HG03060 (cell line): Measurements from ENCODE around the gene EXOC4.

Experiments used
- ATAC-seq: cut with Tn5 transposase; IDR thresholded peaks from one replicate; pipeline ENCODE4 v1.9.1; 2021; ENCODE audit warnings: low read depth, moderate number of reproducible peaks; ENCODE audit not compliant: unreplicated experiment

The EXOC4 gene

GRCh38 chr7:133727476-133728214 lies 474.8 kb downstream of the EXOC4 start:
- ATAC-seq = no peak

- ATAC-seq = no peak
These were observed 477.5 kb downstream of the EXOC4 start for GRCh38 chr7:133730360-133730759.

- no peak for ATAC-seq
These were observed 480.5 kb downstream of the EXOC4 start for GRCh38 chr7:133733401-133733800.

- no peak for ATAC-seq
These were observed 482.3 kb downstream of the EXOC4 start for GRCh38 chr7:133735222-133735621.

GRCh38 chr7:133739817-133740216 lies 486.9 kb downstream of the EXOC4 start:
- no peak for ATAC-seq

GRCh38 chr7:133741078-133741477 lies 488.2 kb downstream of the EXOC4 start:
- no peak for ATAC-seq

GRCh38 chr7:133741703-133742102 lies 488.8 kb downstream of the EXOC4 start:
- ATAC-seq = no peak

- no peak for ATAC-seq
These were observed 490.0 kb downstream of the EXOC4 start for GRCh38 chr7:133742709-133743538.

- ATAC-seq = no peak
These were observed 491.6 kb downstream of the EXOC4 start for GRCh38 chr7:133744451-133744850.

- no peak for ATAC-seq
These were observed 493.4 kb downstream of the EXOC4 start for GRCh38 chr7:133746305-133746704.

- no peak for ATAC-seq
These were observed 494.0 kb downstream of the EXOC4 start for GRCh38 chr7:133746847-133747246.

- ATAC-seq = no peak
These were observed 495.8 kb downstream of the EXOC4 start for GRCh38 chr7:133748443-133749407.

GRCh38 chr7:133750287-133750686 lies 497.4 kb downstream of the EXOC4 start:
- ATAC-seq = no peak

- no peak for ATAC-seq
These were observed 498.2 kb downstream of the EXOC4 start for GRCh38 chr7:133751079-133751478.

GRCh38 chr7:133753513-133753912 lies 500.6 kb downstream of the EXOC4 start:
- ATAC-seq = no peak

- ATAC-seq = no peak
These were observed 501.8 kb downstream of the EXOC4 start for GRCh38 chr7:133754708-133755107.

GRCh38 chr7:133755901-133756300 lies 503.0 kb downstream of the EXOC4 start:
- no peak for ATAC-seq

GRCh38 chr7:133761443-133761842 lies 508.6 kb downstream of the EXOC4 start:
- ATAC-seq = no peak

GRCh38 chr7:133763076-133763640 lies 510.3 kb downstream of the EXOC4 start:
- no peak for ATAC-seq

- no peak for ATAC-seq
These were observed 516.8 kb downstream of the EXOC4 start for GRCh38 chr7:133769668-133770067.
